HG03103 (cell line): ENCODE data around the gene EVL.
A peak's percentile ranks its signal among the peaks of the same experiment; 100 is the strongest.

ENCODE experiments used
- ATAC-seq: cut with Tn5 transposase; IDR thresholded peaks from one replicate; pipeline ENCODE4 v1.9.1; 2021; ENCODE audit warnings: low read depth; ENCODE audit not compliant: unreplicated experiment

EVL gene

GRCh38 chr14:100035700-100036099, 29.5 kb upstream of the EVL start:
- ATAC-seq, result no peak

- ATAC-seq, result no peak
Observed at GRCh38 chr14:100037353-100037752, 27.9 kb upstream of the EVL start.

GRCh38 chr14:100038065-100038464, 27.2 kb upstream of the EVL start:
- no peak for ATAC-seq

- no peak for ATAC-seq
Observed at GRCh38 chr14:100039903-100040302, 25.3 kb upstream of the EVL start.

DNA sequence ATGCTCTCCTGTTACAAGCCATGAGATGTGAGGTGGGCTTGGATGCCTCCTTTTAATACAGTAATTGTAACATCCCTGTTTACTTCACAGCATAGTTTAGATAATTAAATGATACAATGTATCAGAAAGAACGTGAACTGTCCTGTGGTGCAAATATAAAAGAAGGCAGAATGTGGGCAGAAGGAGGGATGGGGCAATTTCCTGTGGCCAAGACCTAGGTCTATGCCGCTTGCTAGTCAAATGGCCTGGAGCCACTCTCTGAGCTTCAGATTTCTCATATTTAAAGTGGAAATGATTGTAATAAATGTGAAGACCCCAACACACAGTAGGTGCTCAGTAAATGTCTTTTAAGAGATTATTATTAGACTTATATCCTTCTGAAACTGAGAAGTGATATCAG, 24.0 kb upstream of the EVL start:
- no peak for ATAC-seq

- no peak for ATAC-seq
Observed at GRCh38 chr14:100042286-100042685, 22.9 kb upstream of the EVL start.

GRCh38 chr14:100045642-100046344, 19.4 kb upstream of the EVL start:
- ATAC-seq, result no peak

DNA sequence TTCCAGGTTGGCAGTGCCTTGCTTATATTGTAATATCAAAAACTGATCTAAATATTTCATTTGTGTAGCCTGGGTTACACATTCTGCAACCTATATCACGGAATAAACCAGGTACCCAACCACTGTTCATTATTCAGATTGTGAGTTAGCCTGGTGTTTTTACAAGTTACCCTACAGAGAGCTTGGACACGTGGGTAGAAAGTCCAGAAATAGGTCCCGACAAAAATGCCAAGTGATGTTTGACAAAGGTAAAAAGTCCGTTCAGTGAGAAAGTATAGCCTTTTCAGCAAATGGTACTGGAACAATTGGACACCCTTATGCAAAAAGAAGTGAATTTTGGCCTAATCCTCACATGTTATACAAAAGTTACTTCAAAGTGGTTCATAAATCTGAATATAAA, 17.6 kb upstream of the EVL start:
- ATAC-seq, result no peak

- ATAC-seq, result no peak
Observed at GRCh38 chr14:100048786-100049185, 16.4 kb upstream of the EVL start.

DNA sequence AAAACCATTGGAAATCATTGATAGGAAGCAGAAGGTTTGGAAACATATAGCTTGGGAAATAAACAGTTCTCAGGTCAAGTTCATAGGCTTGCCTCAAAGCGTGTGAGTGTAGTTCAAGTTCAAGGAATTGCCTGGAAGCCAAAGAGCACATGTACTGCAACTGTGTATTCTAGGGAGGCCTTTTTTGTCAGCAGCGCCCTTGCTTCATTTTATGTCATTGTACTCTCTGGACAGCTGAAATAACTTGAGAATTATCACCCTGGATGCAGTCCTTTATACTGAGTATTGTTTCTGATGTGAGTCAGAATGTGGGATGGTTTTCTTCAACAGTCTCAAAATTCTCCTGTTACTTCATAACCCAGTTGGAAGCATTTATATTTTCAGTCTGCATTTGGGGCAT, 16.0 kb upstream of the EVL start:
- ATAC-seq, result no peak

DNA sequence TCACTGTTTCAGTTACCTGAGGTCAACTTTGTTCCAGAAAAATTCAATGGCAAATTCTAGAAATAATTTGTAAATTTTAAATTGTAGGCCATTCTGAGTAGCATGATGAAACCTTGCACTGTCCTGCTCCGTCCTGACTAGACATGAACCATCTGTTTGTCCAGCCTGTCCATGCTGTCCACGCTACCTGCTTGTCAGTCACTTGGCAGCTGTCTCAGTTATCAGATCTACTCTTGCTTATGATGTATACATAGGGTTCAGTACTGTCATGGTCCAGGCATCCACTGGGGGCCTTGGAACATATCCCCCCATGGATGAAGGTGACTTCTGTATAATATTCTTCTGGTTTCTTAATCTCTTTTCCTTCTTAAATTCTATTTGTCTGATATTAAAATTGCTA, 14.1 kb upstream of the EVL start:
- no peak for ATAC-seq

DNA sequence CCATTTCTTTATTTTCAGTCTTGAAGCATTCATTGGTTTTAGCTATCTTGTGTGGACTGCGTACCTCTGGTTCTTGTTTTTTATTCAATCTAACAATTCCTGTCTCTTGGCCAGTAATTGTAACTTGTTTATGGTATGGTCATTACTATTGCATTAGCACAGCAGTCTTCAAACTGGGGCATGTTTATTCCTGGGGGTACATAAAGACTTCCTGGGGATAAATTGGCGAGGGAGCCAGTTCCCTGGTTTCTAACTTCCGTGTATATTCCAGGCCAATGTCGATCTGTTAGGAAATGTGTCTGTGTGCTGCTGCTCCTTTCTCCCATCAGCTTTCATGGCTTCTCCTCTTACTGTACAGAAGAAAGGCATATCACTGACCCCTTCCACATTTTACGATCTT, 13.7 kb upstream of the EVL start:
- ATAC-seq, result no peak

- no peak for ATAC-seq
Observed at GRCh38 chr14:100052819-100053218, 12.4 kb upstream of the EVL start.

- no peak for ATAC-seq
Observed at GRCh38 chr14:100054316-100055075, 10.7 kb upstream of the EVL start.

GRCh38 chr14:100056431-100056830, 8.8 kb upstream of the EVL start:
- no peak for ATAC-seq

- no peak for ATAC-seq
Observed at GRCh38 chr14:100056964-100057795, 8.0 kb upstream of the EVL start.

- peak; percentile 58 for ATAC-seq
Observed at GRCh38 chr14:100058777-100059437, 6.3 kb upstream of the EVL start.

DNA sequence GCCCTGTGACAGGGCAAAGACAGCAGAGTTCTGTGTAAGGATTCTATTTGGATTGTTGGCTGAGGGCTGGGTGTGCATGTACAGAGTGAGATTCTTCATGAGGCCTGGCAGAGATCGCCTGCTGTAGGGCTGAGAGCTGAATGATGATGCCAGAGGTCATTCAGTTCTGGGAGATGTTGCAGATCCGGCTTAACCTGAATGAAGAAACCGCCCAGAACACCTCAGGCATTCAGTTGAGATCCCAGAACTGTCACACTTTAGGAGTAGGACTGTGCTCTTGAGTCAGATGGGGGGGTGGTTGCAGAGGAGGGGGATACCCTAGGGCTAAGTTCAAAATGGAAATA, 5.8 kb upstream of the EVL start:
- no peak for ATAC-seq

DNA sequence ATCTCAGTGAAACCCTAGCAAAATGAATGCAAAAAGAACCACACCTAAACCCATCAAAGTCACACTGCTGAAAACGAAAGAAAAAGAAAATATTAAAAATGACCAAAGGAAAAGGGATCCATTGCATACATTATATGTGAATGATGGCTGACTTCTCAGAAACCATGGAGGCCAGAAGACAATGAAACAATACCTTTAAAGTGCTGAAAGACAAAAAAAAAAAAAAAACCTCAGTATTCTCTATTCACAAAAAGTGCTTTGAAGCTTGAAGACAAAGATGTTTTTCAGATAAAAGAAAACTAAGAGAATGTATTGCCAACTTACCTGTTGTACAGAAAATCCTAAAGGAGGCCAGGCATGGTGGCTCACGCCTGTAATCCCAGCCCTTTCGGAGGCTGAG, 4.5 kb upstream of the EVL start:
- ATAC-seq, result no peak

GRCh38 chr14:100062590-100062989, 2.6 kb upstream of the EVL start:
- no peak for ATAC-seq

- ATAC-seq, result no peak
Observed at GRCh38 chr14:100063314-100063941, 1.8 kb upstream of the EVL start.
